ENCODE results near the gene PIGC. TPM values are rescaled to one million over a fixed set of nuclear protein-coding genes. Genes with fewer than 3 reads are reported as not detected.

Gene PIGC
- total RNA-seq, 1 experiment from 2014 or later, result 26.1 TPM

DNA sequence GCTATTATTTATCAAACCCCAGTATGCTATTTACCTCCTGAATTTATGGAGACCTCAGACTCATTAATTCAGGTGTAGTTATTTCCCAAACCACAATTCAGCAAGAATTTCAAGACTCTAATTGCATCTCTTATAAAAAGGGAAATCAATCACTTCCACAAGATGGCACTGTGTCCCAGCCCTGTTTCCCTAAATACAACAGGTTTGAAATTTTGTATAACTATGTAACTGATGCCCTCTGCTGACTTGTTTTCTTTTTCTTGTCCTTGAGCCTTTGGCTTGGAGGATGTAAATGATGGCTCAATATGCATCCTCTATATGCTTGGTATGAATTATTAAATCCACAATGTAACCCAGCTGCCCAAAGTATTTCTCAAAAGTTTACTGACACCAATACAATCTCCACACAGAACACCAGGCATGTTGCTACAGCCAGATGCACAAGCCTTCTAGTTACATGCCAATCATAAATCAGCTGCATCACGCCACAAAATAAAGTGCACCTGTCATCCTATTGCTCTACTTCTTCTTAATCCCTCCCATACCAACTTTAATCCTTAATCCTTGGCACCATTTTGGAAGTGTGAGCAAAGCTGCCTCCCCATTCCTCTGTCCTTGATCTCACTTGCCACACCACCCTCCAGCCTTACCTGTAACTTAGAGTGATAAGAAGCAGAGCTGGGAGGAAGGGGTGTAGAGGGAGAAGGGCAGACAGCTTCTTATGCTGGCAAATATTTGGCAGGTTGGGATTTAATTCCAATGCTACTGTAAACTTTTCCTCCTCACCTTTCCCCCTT, 14.3 kb downstream of the PIGC start:
- BruUV-seq (replicated peaks), result no TSS peak
- intact Hi-C loops (cut with micrococcal nuclease; ENCODE audit: unreplicated experiment), result loop anchor here (1.0 kb wide), 3 partner anchors 15 to 388 kb away; partner anchors contain the start of gene PIGC
- H3K4me3 Mint-ChIP-seq (ENCODE audit: unreplicated experiment), result no peak overlapping the region
- no peaks in the 10 kb centered on the region for H3K27me3 Mint-ChIP-seq (ENCODE audit: insufficient read depth, unreplicated experiment)
- no peak overlapping the region for H3K27ac Mint-ChIP-seq (ENCODE audit: unreplicated experiment)
- H3K4me1 Mint-ChIP-seq (ENCODE audit: low read depth, unreplicated experiment), result peaks cover 13% of the 10 kb centered on the region
- H3K9me3 ChIP-seq, result no peaks in the 10 kb centered on the region
- peak; percentile 45 to 62 for DNase-seq
- H3K9me3 Mint-ChIP-seq (ENCODE audit: unreplicated experiment), result peaks cover 5% of the 10 kb centered on the region
- H3K4me1 ChIP-seq, result peaks cover 22% of the 10 kb centered on the region
- ChIA-PET POLR2A (no interaction called here), CTCF (interaction anchor here (1.0 kb wide), 1 partner anchor 19 kb away, joined by 3 read pairs; no protein-coding TSS in a partner anchor)
- TF ChIP-seq, protein P1, sequence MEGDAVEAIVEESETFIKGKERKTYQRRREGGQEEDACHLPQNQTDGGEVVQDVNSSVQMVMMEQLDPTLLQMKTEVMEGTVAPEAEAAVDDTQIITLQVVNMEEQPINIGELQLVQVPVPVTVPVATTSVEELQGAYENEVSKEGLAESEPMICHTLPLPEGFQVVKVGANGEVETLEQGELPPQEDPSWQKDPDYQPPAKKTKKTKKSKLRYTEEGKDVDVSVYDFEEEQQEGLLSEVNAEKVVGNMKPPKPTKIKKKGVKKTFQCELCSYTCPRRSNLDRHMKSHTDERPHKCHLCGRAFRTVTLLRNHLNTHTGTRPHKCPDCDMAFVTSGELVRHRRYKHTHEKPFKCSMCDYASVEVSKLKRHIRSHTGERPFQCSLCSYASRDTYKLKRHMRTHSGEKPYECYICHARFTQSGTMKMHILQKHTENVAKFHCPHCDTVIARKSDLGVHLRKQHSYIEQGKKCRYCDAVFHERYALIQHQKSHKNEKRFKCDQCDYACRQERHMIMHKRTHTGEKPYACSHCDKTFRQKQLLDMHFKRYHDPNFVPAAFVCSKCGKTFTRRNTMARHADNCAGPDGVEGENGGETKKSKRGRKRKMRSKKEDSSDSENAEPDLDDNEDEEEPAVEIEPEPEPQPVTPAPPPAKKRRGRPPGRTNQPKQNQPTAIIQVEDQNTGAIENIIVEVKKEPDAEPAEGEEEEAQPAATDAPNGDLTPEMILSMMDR (IDR thresholded peaks at IDR 0.05; ENCODE audit: insufficient read depth in 1 of 2, low read depth in 1 of 2, low read length in 1 of 2, severe bottlenecking in 1 of 2, unreplicated experiment in 1 of 2), result peak; percentile 63 to 75
- no peak overlapping the region for H3K4me3 ChIP-seq (ENCODE audit: low read depth, low read length)
- peaks cover 5% of the 10 kb centered on the region for H3K36me3 Mint-ChIP-seq (ENCODE audit: insufficient read depth, unreplicated experiment)
- no peaks in the 10 kb centered on the region for H3K27me3 ChIP-seq (replicated peaks; ENCODE audit: control insufficient read depth, insufficient read depth, low read length)
- no peaks in the 10 kb centered on the region for H3K36me3 ChIP-seq (ENCODE audit: control insufficient read depth, insufficient read depth, low read length)

DNA sequence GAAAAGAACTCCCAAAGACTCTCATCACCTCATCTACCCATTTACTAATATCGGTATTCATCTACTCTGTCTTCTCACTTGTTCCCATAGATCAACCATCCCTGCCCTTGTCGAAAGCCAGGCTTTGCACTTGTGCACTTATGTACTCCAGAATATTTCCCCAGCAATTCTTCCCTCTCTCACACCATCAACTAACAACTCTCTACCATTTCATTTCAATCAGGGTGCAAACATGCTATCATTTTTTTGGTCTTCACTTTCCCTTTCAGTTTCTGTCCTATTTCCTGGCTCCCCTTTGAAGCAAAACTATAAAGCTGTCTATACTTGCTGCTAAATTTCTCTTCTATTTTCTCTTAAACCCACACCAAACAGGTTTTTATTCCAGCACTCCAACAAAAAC, 16.7 kb downstream of the PIGC start:
- Mint-ChIP-seq H3K27me3 (ENCODE audit: insufficient read depth, unreplicated experiment) (no peaks in the 10 kb centered on the region), H3K4me3 (ENCODE audit: unreplicated experiment) (no peak overlapping the region), H3K36me3 (ENCODE audit: insufficient read depth, unreplicated experiment) (peaks cover 2% of the 10 kb centered on the region), H3K27ac (ENCODE audit: unreplicated experiment) (no peak overlapping the region), H3K9me3 (ENCODE audit: unreplicated experiment) (no peaks in the 10 kb centered on the region), H3K4me1 (ENCODE audit: low read depth, unreplicated experiment) (no peaks in the 10 kb centered on the region)
- CTCF ChIA-PET, result no interaction called here
- no peak for DNase-seq
- H3K9me3 ChIP-seq, result no peaks in the 10 kb centered on the region
- no peak overlapping the region for H3K4me3 ChIP-seq (ENCODE audit: low read depth, low read length)
- TF ChIP-seq, protein P1 (IDR thresholded peaks at IDR 0.05; ENCODE audit: insufficient read depth in 1 of 2, low read depth in 1 of 2, low read length in 1 of 2, severe bottlenecking in 1 of 2, unreplicated experiment in 1 of 2), result no peak
- H3K36me3 ChIP-seq (ENCODE audit: control insufficient read depth, insufficient read depth, low read length), result no peaks in the 10 kb centered on the region
- intact Hi-C loops (cut with micrococcal nuclease; ENCODE audit: unreplicated experiment), result loop anchor here (2.0 kb wide), 1 partner anchor 20 kb away; no protein-coding TSS in a partner anchor
- no TSS peak for BruUV-seq (replicated peaks)
- no peaks in the 10 kb centered on the region for H3K27me3 ChIP-seq (replicated peaks; ENCODE audit: control insufficient read depth, insufficient read depth, low read length)
- POLR2A ChIA-PET, result no interaction called here
- H3K4me1 ChIP-seq, result peaks cover 12% of the 10 kb centered on the region

DNA sequence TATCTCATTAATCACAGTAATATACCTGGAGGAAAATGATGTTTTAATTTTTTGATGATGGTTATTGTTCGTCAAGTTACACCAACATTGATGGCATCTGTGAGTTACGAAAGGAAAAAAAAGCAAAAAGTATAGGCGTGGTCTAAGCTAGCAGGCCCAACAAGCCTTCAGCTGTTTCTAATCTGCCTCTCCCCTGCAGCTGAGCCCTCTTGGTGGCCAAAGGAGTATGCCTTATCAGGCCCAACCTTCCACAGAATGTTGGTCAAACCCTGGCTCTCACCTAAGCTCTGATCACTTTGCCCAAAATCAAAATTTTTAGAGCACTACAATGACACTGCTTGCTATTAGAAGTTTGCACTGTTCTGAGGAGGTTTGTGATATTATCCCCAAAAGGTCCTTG, 18.5 kb downstream of the PIGC start:
- H3K9me3 ChIP-seq, result no peaks in the 10 kb centered on the region
- no peaks in the 10 kb centered on the region for H3K36me3 ChIP-seq (ENCODE audit: control insufficient read depth, insufficient read depth, low read length)
- TF ChIP-seq, protein P1 (IDR thresholded peaks at IDR 0.05; ENCODE audit: insufficient read depth in 1 of 2, low read depth in 1 of 2, low read length in 1 of 2, severe bottlenecking in 1 of 2, unreplicated experiment in 1 of 2), result no peak
- Mint-ChIP-seq H3K9me3 (ENCODE audit: unreplicated experiment) (no peaks in the 10 kb centered on the region), H3K27ac (ENCODE audit: unreplicated experiment) (no peak overlapping the region), H3K4me1 (ENCODE audit: low read depth, unreplicated experiment) (no peaks in the 10 kb centered on the region), H3K36me3 (ENCODE audit: insufficient read depth, unreplicated experiment) (no peaks in the 10 kb centered on the region), H3K27me3 (ENCODE audit: insufficient read depth, unreplicated experiment) (no peaks in the 10 kb centered on the region), H3K4me3 (ENCODE audit: unreplicated experiment) (no peak overlapping the region)
- POLR2A ChIA-PET, result no interaction called here
- BruUV-seq (replicated peaks), result no TSS peak
- DNase-seq, result no peak
- no peaks in the 10 kb centered on the region for H3K27me3 ChIP-seq (replicated peaks; ENCODE audit: control insufficient read depth, insufficient read depth, low read length)
- H3K4me1 ChIP-seq, result no peaks in the 10 kb centered on the region
- intact Hi-C loops (cut with micrococcal nuclease; ENCODE audit: unreplicated experiment), result no loop called here
- CTCF ChIA-PET, result no interaction called here
- no peak overlapping the region for H3K4me3 ChIP-seq (ENCODE audit: low read depth, low read length)
